Measurements from ENCODE around the gene INTS11. TPM values are rescaled to one million over a fixed set of nuclear protein-coding genes. Genes with fewer than 3 reads are reported as not detected.
"Not testable (repeated sequence)": the region's sequence is repeated elsewhere in the genome, so short reads cannot be mapped to it uniquely, and the experiment has no call there.

Gene INTS11
- total and polyA plus RNA-seq, 8 donors, result 59.5 to 520 (median 143) TPM

GRCh38 chr1:1318131-1318652 lies 6.3 kb downstream of the INTS11 start:
- Histone ChIP-seq H3K9me3 (no peaks in the 10 kb centered on the region), H3K4me1 (peaks cover 39 to 75% (median 60%) of the 10 kb centered on the region in 4 donors), H3K27ac (peak overlapping the region; percentile 53 to 86 (median 70)), H3K27me3 (no peaks in the 10 kb centered on the region), H3K36me3 (peaks cover 28 to 76% (median 66%) of the 10 kb centered on the region in 4 donors), H3K4me3 (no peak overlapping the region)
- intact Hi-C loops (cut with DNase I; ENCODE audit: low total_unique reads), result no loop called here
- WGBS, 5 donors, result 55 to 64% (median 61%) methylated on average over 9 of the region's 9 CpGs
- DNase-seq, result peak; percentile 86 to 88
- TF ChIP-seq EP300 (IDR thresholded peaks at IDR 0.05) (no peak), POLR2AphosphoS5 (IDR thresholded peaks at IDR 0.05) (peak in 2 of 3 donors; percentile 53 to 67), POLR2A (IDR thresholded peaks at IDR 0.05) (no peak), CTCF (IDR thresholded peaks at IDR 0.05) (no peak)

GRCh38 chr1:1317420-1317819 lies 7.0 kb downstream of the INTS11 start:
- peaks cover 34 to 68% (median 52%) of the 10 kb centered on the region in 4 donors for H3K4me1 ChIP-seq
- intact Hi-C loops (cut with DNase I; ENCODE audit: low total_unique reads), result no loop called here
- TF ChIP-seq CTCF (IDR thresholded peaks at IDR 0.05) (no peak), POLR2A (IDR thresholded peaks at IDR 0.05) (no peak), EP300 (IDR thresholded peaks at IDR 0.05) (no peak), POLR2AphosphoS5 (IDR thresholded peaks at IDR 0.05) (no peak)
- peak overlapping the region in 4 of 5 donors; percentile 65 to 86 (median 74) for H3K27ac ChIP-seq
- peaks cover 36 to 84% (median 74%) of the 10 kb centered on the region in 4 donors for H3K36me3 ChIP-seq
- H3K4me3 ChIP-seq, result no peak overlapping the region
- no peak for DNase-seq
- H3K27me3 ChIP-seq, result no peaks in the 10 kb centered on the region
- 84 to 94% (median 89%) methylated on average over 6 of the region's 6 CpGs for WGBS, 5 donors
- H3K9me3 ChIP-seq, result no peaks in the 10 kb centered on the region

DNA sequence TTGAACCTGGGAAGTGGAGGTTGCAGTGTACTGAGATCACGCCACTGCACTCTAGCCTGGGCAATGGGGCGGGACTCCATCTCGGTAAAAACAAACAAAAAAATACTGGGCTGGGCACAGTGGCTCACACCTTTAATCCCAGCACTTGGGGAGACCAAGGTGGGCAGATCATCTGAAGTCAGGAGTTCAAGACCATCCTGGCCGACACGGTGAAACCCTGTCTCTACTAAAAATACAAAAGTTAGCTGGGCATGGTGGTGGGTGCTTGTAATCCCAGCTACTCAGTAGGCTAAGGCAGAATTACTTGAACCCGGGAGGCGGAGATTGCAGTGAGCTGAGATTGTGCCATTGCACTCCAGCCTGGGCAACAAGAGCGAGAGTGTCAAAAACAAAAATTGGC lies 8.3 kb downstream of the INTS11 start:
- H3K4me3 ChIP-seq; H3K27me3 ChIP-seq; DNase-seq; intact Hi-C loops (cut with DNase I; ENCODE audit: low total_unique reads); H3K9me3 ChIP-seq: not testable (repeated sequence)
- peaks cover 24 to 56% (median 40%) of the 10 kb centered on the region in 4 donors for H3K4me1 ChIP-seq
- H3K27ac ChIP-seq, result peak overlapping the region in 1 of 5 donors; percentile 41
- H3K36me3 ChIP-seq, result peaks cover 41 to 87% (median 80%) of the 10 kb centered on the region in 4 donors
- WGBS, 5 donors, result 83 to 89% (median 84%) methylated on average over 8 of the region's 8 CpGs

GRCh38 chr1:1315435-1315954 lies 9.0 kb downstream of the INTS11 start:
- intact Hi-C loops (cut with DNase I; ENCODE audit: low total_unique reads), result no loop called here
- DNase-seq, result no peak
- peaks cover 19 to 54% (median 34%) of the 10 kb centered on the region in 4 donors for H3K4me1 ChIP-seq
- peak overlapping the region in 2 of 5 donors; percentile 9 to 42 for H3K27ac ChIP-seq
- no peak overlapping the region for H3K4me3 ChIP-seq
- TF ChIP-seq POLR2A (IDR thresholded peaks at IDR 0.05) (no peak), POLR2AphosphoS5 (IDR thresholded peaks at IDR 0.05) (no peak), CTCF (IDR thresholded peaks at IDR 0.05) (no peak), EP300 (IDR thresholded peaks at IDR 0.05) (no peak)
- peaks cover 41 to 87% (median 80%) of the 10 kb centered on the region in 4 donors for H3K36me3 ChIP-seq
- 70 to 75% (median 74%) methylated on average over 14 to 26 of the region's 26 CpGs for WGBS, 5 donors
- no peaks in the 10 kb centered on the region for H3K27me3 ChIP-seq
- no peaks in the 10 kb centered on the region for H3K9me3 ChIP-seq

Measured in stomach (tissue), 9 donors.